ENCODE measurements around the gene TTC28.

The TTC28 gene

GRCh38 chr22:27949421-27949820 is 730.2 kb downstream of the TTC28 start:
- H3K4me3 ChIP-seq (ENCODE audit: insufficient read depth, low read depth, low read length, poor library complexity, severe bottlenecking), result no peak overlapping the region
- H3K27me3 ChIP-seq (replicated peaks; ENCODE audit: control insufficient read depth, insufficient read depth, low read length, poor library complexity, severe bottlenecking), result no peaks in the 10 kb centered on the region
- no peak overlapping the region for H3K27ac ChIP-seq (ENCODE audit: insufficient read depth, low read length, poor library complexity, severe bottlenecking)
- no peaks in the 10 kb centered on the region for H3K9me3 ChIP-seq (ENCODE audit: control insufficient read depth, low read length)
- no peaks in the 10 kb centered on the region for H3K36me3 ChIP-seq (ENCODE audit: control insufficient read depth, insufficient read depth, low read length)
- DNase-seq, result no peak
- no peaks in the 10 kb centered on the region for H3K4me1 ChIP-seq (ENCODE audit: control insufficient read depth, insufficient read depth, low read length, poor library complexity, severe bottlenecking)

- H3K4me1 ChIP-seq (ENCODE audit: control insufficient read depth, insufficient read depth, low read length, poor library complexity, severe bottlenecking), result no peaks in the 10 kb centered on the region
- DNase-seq, result no peak
- no peak overlapping the region for H3K4me3 ChIP-seq (ENCODE audit: insufficient read depth, low read depth, low read length, poor library complexity, severe bottlenecking)
- no peaks in the 10 kb centered on the region for H3K27me3 ChIP-seq (replicated peaks; ENCODE audit: control insufficient read depth, insufficient read depth, low read length, poor library complexity, severe bottlenecking)
- H3K9me3 ChIP-seq (ENCODE audit: control insufficient read depth, low read length), result no peaks in the 10 kb centered on the region
- no peak overlapping the region for H3K27ac ChIP-seq (ENCODE audit: insufficient read depth, low read length, poor library complexity, severe bottlenecking)
- H3K36me3 ChIP-seq (ENCODE audit: control insufficient read depth, insufficient read depth, low read length), result no peaks in the 10 kb centered on the region
Measured at GRCh38 chr22:27948569-27948968, 731.1 kb downstream of the TTC28 start.

DNA sequence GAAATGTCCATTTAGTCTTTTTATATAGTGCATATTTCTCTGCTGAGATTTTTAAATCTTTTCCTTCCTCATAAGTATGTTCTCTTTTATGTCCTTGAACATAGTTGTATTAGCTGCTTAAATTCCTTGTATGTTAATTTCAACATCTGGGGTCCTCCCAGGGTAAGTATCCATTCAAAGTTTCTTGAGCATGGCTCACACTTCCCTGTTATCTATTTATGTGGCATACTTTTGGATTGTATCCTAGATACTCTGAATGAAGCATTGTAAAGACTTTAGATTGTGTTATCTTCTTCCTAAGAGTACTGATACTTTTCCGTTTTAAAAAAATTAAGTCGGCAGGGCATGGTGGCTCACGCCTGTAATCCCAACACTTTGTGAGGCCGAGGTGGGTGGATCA is 732.2 kb downstream of the TTC28 start:
- DNase-seq, result no peak

DNA sequence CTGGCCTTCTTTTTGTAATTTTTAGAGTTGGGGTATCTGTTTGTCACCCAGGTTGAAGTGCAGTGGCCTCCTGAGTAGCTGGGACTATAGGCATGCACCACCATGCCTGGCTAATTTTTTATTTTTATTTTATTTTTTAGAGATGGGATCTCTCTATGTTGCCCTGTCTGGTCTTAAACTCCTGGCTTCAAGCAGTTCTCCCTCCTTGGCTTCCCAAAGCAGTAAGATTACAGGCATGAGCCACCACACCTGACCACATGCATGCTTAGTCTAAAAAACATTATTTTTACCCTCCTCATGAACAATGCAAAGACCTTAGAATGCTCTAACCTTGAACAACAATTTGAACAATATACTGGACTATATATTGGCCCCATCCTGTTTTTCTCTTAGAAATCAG is 738.5 kb downstream of the TTC28 start:
- H3K36me3 ChIP-seq (ENCODE audit: control insufficient read depth, insufficient read depth, low read length), result no peaks in the 10 kb centered on the region
- H3K27me3 ChIP-seq (replicated peaks; ENCODE audit: control insufficient read depth, insufficient read depth, low read length, poor library complexity, severe bottlenecking), result no peaks in the 10 kb centered on the region
- H3K27ac ChIP-seq (ENCODE audit: insufficient read depth, low read length, poor library complexity, severe bottlenecking), result no peak overlapping the region
- H3K4me3 ChIP-seq (ENCODE audit: insufficient read depth, low read depth, low read length, poor library complexity, severe bottlenecking), result no peak overlapping the region
- DNase-seq, result no peak
- H3K9me3 ChIP-seq (ENCODE audit: control insufficient read depth, low read length), result no peaks in the 10 kb centered on the region
- no peaks in the 10 kb centered on the region for H3K4me1 ChIP-seq (ENCODE audit: control insufficient read depth, insufficient read depth, low read length, poor library complexity, severe bottlenecking)

More for the DNA sequence above, 732.2 kb downstream of the TTC28 start:
- H3K36me3 ChIP-seq (ENCODE audit: control insufficient read depth, insufficient read depth, low read length), result no peaks in the 10 kb centered on the region
- H3K4me3 ChIP-seq (ENCODE audit: insufficient read depth, low read depth, low read length, poor library complexity, severe bottlenecking), result no peak overlapping the region
- H3K27ac ChIP-seq (ENCODE audit: insufficient read depth, low read length, poor library complexity, severe bottlenecking), result no peak overlapping the region
- H3K9me3 ChIP-seq (ENCODE audit: control insufficient read depth, low read length), result no peaks in the 10 kb centered on the region
- no peaks in the 10 kb centered on the region for H3K4me1 ChIP-seq (ENCODE audit: control insufficient read depth, insufficient read depth, low read length, poor library complexity, severe bottlenecking)
- H3K27me3 ChIP-seq (replicated peaks; ENCODE audit: control insufficient read depth, insufficient read depth, low read length, poor library complexity, severe bottlenecking), result no peaks in the 10 kb centered on the region

DNA sequence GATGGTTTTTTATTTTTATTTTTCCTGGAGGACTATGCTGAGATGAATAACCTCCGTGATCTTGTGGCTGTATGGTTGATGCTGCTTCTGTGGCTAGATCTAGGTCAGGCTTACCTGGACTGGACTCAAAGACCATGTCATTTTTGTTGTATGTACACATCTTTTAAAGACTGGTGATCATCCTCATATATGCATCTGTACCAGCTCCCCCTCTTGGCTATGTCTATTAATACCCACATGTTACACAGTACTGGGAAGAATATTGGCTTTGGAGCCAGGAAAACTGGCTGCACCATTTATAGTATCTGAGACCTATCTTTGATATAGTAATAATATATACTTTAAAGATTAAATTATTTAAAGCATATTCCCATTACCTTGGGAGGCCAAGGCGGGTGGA is 742.2 kb downstream of the TTC28 start:
- no peak overlapping the region for H3K4me3 ChIP-seq (ENCODE audit: insufficient read depth, low read depth, low read length, poor library complexity, severe bottlenecking)
- no peaks in the 10 kb centered on the region for H3K36me3 ChIP-seq (ENCODE audit: control insufficient read depth, insufficient read depth, low read length)
- no peaks in the 10 kb centered on the region for H3K4me1 ChIP-seq (ENCODE audit: control insufficient read depth, insufficient read depth, low read length, poor library complexity, severe bottlenecking)
- no peaks in the 10 kb centered on the region for H3K27me3 ChIP-seq (replicated peaks; ENCODE audit: control insufficient read depth, insufficient read depth, low read length, poor library complexity, severe bottlenecking)
- H3K9me3 ChIP-seq (ENCODE audit: control insufficient read depth, low read length), result no peaks in the 10 kb centered on the region
- no peak overlapping the region for H3K27ac ChIP-seq (ENCODE audit: insufficient read depth, low read length, poor library complexity, severe bottlenecking)
- DNase-seq, result no peak

GRCh38 chr22:27935897-27936296 is 743.7 kb downstream of the TTC28 start:
- no peaks in the 10 kb centered on the region for H3K9me3 ChIP-seq (ENCODE audit: control insufficient read depth, low read length)
- no peaks in the 10 kb centered on the region for H3K36me3 ChIP-seq (ENCODE audit: control insufficient read depth, insufficient read depth, low read length)
- no peak for DNase-seq
- no peaks in the 10 kb centered on the region for H3K27me3 ChIP-seq (replicated peaks; ENCODE audit: control insufficient read depth, insufficient read depth, low read length, poor library complexity, severe bottlenecking)
- no peak overlapping the region for H3K27ac ChIP-seq (ENCODE audit: insufficient read depth, low read length, poor library complexity, severe bottlenecking)
- H3K4me1 ChIP-seq (ENCODE audit: control insufficient read depth, insufficient read depth, low read length, poor library complexity, severe bottlenecking), result no peaks in the 10 kb centered on the region
- H3K4me3 ChIP-seq (ENCODE audit: insufficient read depth, low read depth, low read length, poor library complexity, severe bottlenecking), result no peak overlapping the region

DNA sequence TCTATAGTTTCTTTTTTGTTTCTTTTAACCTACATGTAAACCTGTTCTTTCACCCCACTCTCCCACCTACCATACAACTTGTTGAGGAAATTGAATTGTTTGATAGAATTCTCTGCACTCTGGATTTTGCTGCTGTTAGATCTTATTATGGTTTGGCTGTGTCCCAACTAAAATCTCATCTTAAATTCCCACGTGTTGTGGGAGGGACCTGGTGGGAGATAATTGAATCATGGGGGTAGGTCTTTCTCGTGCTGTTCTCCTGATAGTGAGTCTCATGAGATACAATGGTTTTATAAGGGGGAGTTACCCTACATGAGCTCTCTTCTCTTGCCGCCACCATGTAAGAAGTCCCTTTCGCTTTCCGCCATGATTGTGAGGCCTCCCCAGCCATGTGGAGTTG is 745.6 kb downstream of the TTC28 start:
- no peaks in the 10 kb centered on the region for H3K9me3 ChIP-seq (ENCODE audit: control insufficient read depth, low read length)
- H3K36me3 ChIP-seq (ENCODE audit: control insufficient read depth, insufficient read depth, low read length), result no peaks in the 10 kb centered on the region
- H3K4me1 ChIP-seq (ENCODE audit: control insufficient read depth, insufficient read depth, low read length, poor library complexity, severe bottlenecking), result no peaks in the 10 kb centered on the region
- H3K27me3 ChIP-seq (replicated peaks; ENCODE audit: control insufficient read depth, insufficient read depth, low read length, poor library complexity, severe bottlenecking), result no peaks in the 10 kb centered on the region
- no peak for DNase-seq
- H3K27ac ChIP-seq (ENCODE audit: insufficient read depth, low read length, poor library complexity, severe bottlenecking), result no peak overlapping the region
- no peak overlapping the region for H3K4me3 ChIP-seq (ENCODE audit: insufficient read depth, low read depth, low read length, poor library complexity, severe bottlenecking)

- Histone ChIP-seq H3K27me3 (replicated peaks; ENCODE audit: control insufficient read depth, insufficient read depth, low read length, poor library complexity, severe bottlenecking) (no peaks in the 10 kb centered on the region), H3K9me3 (ENCODE audit: control insufficient read depth, low read length) (no peaks in the 10 kb centered on the region), H3K27ac (ENCODE audit: insufficient read depth, low read length, poor library complexity, severe bottlenecking) (no peak overlapping the region), H3K36me3 (ENCODE audit: control insufficient read depth, insufficient read depth, low read length) (no peaks in the 10 kb centered on the region), H3K4me1 (ENCODE audit: control insufficient read depth, insufficient read depth, low read length, poor library complexity, severe bottlenecking) (no peaks in the 10 kb centered on the region), H3K4me3 (ENCODE audit: insufficient read depth, low read depth, low read length, poor library complexity, severe bottlenecking) (no peak overlapping the region)
- no peak for DNase-seq
Measured at GRCh38 chr22:27933186-27933983, 746.3 kb downstream of the TTC28 start.

GRCh38 chr22:27930331-27931060 is 749.1 kb downstream of the TTC28 start:
- H3K4me3 ChIP-seq (ENCODE audit: insufficient read depth, low read depth, low read length, poor library complexity, severe bottlenecking), result no peak overlapping the region
- no peaks in the 10 kb centered on the region for H3K27me3 ChIP-seq (replicated peaks; ENCODE audit: control insufficient read depth, insufficient read depth, low read length, poor library complexity, severe bottlenecking)
- no peaks in the 10 kb centered on the region for H3K36me3 ChIP-seq (ENCODE audit: control insufficient read depth, insufficient read depth, low read length)
- no peak overlapping the region for H3K27ac ChIP-seq (ENCODE audit: insufficient read depth, low read length, poor library complexity, severe bottlenecking)
- H3K9me3 ChIP-seq (ENCODE audit: control insufficient read depth, low read length), result no peaks in the 10 kb centered on the region
- H3K4me1 ChIP-seq (ENCODE audit: control insufficient read depth, insufficient read depth, low read length, poor library complexity, severe bottlenecking), result no peaks in the 10 kb centered on the region
- no peak for DNase-seq
